BE2C (cell line): Measurements from ENCODE around the gene TMEM242.

Experiments used
- DNase-seq: peaks from one replicate; pipeline ENCODE4 v3.0.0-alpha.2; 2020
- H3K27me3 ChIP-seq: fragments of 250-450 bp; sonication (Bioruptor Pico); 2 replicates; pipeline ENCODE4 v1.5.1; 2020; ENCODE audit warnings: mild to moderate bottlenecking
- H3K36me3 ChIP-seq: fragments of 250-450 bp; sonication (Bioruptor Pico); 2 replicates; pipeline ENCODE4 v1.5.1; 2020; ENCODE audit warnings: mild to moderate bottlenecking
- H3K4me1 ChIP-seq: fragments of 250-450 bp; sonication (Bioruptor Pico); 2 replicates; pipeline ENCODE4 v1.5.1; 2020
- H3K4me3 ChIP-seq: 2 replicates; pipeline ENCODE4 v1.5.1; 2011; ENCODE audit warnings: low read depth, low read length
- H3K9me3 ChIP-seq: fragments of 250-450 bp; sonication (Bioruptor Pico); 2 replicates; pipeline ENCODE4 v1.5.1; 2020
- TF ChIP-seq, protein P1 (sequence below): IDR thresholded peaks from 2 replicates; pipeline ENCODE4 v1.5.1; 2012; ENCODE audit warnings: mild to moderate bottlenecking, low read depth, low read length

TMEM242 gene

GRCh38 chr6:157266274-157267101, 56.8 kb downstream of the TMEM242 start:
- Histone ChIP-seq H3K36me3 (no peaks in the 10 kb centered on the region), H3K9me3 (no peaks in the 10 kb centered on the region), H3K27me3 (no peaks in the 10 kb centered on the region), H3K4me3 (no peak overlapping the region), H3K4me1 (peaks cover 4% of the 10 kb centered on the region)
- TF ChIP-seq, protein P1, sequence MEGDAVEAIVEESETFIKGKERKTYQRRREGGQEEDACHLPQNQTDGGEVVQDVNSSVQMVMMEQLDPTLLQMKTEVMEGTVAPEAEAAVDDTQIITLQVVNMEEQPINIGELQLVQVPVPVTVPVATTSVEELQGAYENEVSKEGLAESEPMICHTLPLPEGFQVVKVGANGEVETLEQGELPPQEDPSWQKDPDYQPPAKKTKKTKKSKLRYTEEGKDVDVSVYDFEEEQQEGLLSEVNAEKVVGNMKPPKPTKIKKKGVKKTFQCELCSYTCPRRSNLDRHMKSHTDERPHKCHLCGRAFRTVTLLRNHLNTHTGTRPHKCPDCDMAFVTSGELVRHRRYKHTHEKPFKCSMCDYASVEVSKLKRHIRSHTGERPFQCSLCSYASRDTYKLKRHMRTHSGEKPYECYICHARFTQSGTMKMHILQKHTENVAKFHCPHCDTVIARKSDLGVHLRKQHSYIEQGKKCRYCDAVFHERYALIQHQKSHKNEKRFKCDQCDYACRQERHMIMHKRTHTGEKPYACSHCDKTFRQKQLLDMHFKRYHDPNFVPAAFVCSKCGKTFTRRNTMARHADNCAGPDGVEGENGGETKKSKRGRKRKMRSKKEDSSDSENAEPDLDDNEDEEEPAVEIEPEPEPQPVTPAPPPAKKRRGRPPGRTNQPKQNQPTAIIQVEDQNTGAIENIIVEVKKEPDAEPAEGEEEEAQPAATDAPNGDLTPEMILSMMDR = no peak
- no peak for DNase-seq

GRCh38 chr6:157265635-157266034, 57.7 kb downstream of the TMEM242 start:
- TF ChIP-seq, protein P1 = no peak
- DNase-seq = no peak

GRCh38 chr6:157265186-157265585, 58.1 kb downstream of the TMEM242 start:
- TF ChIP-seq, protein P1 = no peak
- no peak for DNase-seq
- no peaks in the 10 kb centered on the region for H3K36me3 ChIP-seq
- no peaks in the 10 kb centered on the region for H3K27me3 ChIP-seq
- no peaks in the 10 kb centered on the region for H3K9me3 ChIP-seq
- H3K4me3 ChIP-seq = no peak overlapping the region
- H3K4me1 ChIP-seq = peaks cover 4% of the 10 kb centered on the region

More at GRCh38 chr6:157265635-157266034, 57.7 kb downstream of the TMEM242 start:
- Histone ChIP-seq H3K4me1 (peaks cover 4% of the 10 kb centered on the region), H3K36me3 (no peaks in the 10 kb centered on the region), H3K27me3 (no peaks in the 10 kb centered on the region), H3K9me3 (no peaks in the 10 kb centered on the region), H3K4me3 (no peak overlapping the region)

GRCh38 chr6:157264701-157265100, 58.6 kb downstream of the TMEM242 start:
- Histone ChIP-seq H3K4me1 (peaks cover 4% of the 10 kb centered on the region), H3K27me3 (no peaks in the 10 kb centered on the region), H3K36me3 (no peaks in the 10 kb centered on the region), H3K9me3 (no peaks in the 10 kb centered on the region), H3K4me3 (no peak overlapping the region)
- TF ChIP-seq, protein P1 = no peak
- DNase-seq = no peak

DNA sequence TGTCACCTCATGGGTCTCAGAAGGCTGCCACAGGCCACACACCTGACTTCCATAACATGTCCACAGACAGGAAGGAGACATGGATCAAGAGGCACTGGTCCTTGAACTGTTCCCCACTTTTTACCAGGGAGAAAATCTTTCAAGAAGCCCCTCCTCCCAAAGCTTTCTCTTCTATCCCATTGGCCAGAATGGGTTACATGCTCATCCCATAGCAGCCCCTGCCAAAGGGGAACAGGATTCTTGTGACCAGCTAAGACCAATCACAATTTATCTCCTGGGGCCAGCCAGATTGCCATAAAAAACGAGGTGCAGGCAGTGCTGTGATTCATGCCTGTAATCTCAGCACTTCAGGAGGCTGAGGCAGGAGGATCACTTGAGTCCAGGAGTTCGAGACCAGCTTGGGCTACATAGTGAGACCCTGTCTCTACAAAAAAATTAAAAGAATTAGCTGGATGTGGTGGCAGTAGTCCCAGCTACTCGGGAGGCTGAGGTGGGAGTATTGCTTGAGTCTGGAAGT, 59.4 kb downstream of the TMEM242 start:
- no peak for DNase-seq

More for the DNA sequence above, 59.4 kb downstream of the TMEM242 start:
- H3K9me3 ChIP-seq = no peaks in the 10 kb centered on the region
- no peaks in the 10 kb centered on the region for H3K4me1 ChIP-seq
- TF ChIP-seq, protein P1 = no peak
- H3K27me3 ChIP-seq = no peaks in the 10 kb centered on the region
- no peak overlapping the region for H3K4me3 ChIP-seq
- H3K36me3 ChIP-seq = no peaks in the 10 kb centered on the region
